Prostate gland (tissue), 2 donors: ENCODE data around the gene ATP2A2. TPM values are rescaled to one million over a fixed set of nuclear protein-coding genes. Genes with fewer than 3 reads are reported as not detected.
"Not testable (repeated sequence)": the region's sequence is repeated elsewhere in the genome, so short reads cannot be mapped to it uniquely, and the experiment has no call there.

ENCODE experiments used
- DNase-seq: peaks from one replicate; pipeline ENCODE4 v3.0.0-alpha.2; 2019; ENCODE audit warnings: low spot score
- H3K27ac ChIP-seq, 2 donors: fragments of 200-600 bp; sonication (generic); 2 replicates each; pipeline ENCODE4 v1.5.1; 2017 to 2019
- H3K27me3 ChIP-seq: fragments of 200-600 bp; sonication (generic); replicated peaks from 2 replicates; pipeline ENCODE4 v1.5.1; 2019; ENCODE audit not compliant: insufficient read depth
- H3K36me3 ChIP-seq, 2 donors: fragments of 200-600 bp; sonication (generic); 1 replicate in 1 of 2; 2 replicates in 1 of 2; pipeline versions ENCODE4 v1.5.1 to v1.8.1; 2017 to 2019
- H3K4me1 ChIP-seq: fragments of 200-600 bp; sonication (generic); replicated peaks from 2 replicates; pipeline ENCODE4 v1.5.1; 2019
- H3K4me3 ChIP-seq, 2 donors: fragments of 200-600 bp; sonication (generic); 2 replicates each; pipeline ENCODE4 v1.5.1; 2017 to 2019
- H3K9me3 ChIP-seq: fragments of 200-600 bp; sonication (generic); 2 replicates; pipeline ENCODE4 v1.5.1; 2017
- CTCF ChIP-seq, 4 experiments: fragments of 200-600 bp in 2 of 4; fragments of 450-650 bp in 2 of 4; sonication (generic) in 2 of 4; IDR thresholded peaks; 1 replicate in 3 of 4; 2 replicates in 1 of 4; pipeline ENCODE4 v1.5.1; 2016 to 2019; ENCODE audit warnings: antibody characterized with exemption in 4 of 4, mild to moderate bottlenecking in 2 of 4, moderate library complexity in 2 of 4
- POLR2A ChIP-seq: fragments of 450-650 bp; IDR thresholded peaks from one replicate; pipeline ENCODE4 v1.6.1; 2016; ENCODE audit warnings: antibody characterized with exemption, mild to moderate bottlenecking
- POLR2AphosphoS5 ChIP-seq: sonication (generic); formaldehyde crosslinking; IDR thresholded peaks from one replicate; pipeline ENCODE4 v1.6.1; 2017; ENCODE audit warnings: antibody characterized with exemption
- WGBS: methylation state at CpG from one replicate; pipeline ENCODE4 v1.1.5; 2018; 5-methylcytosine and 5-hydroxymethylcytosine counted together
- intact Hi-C: fragments of 100-400 bp; cut with DNase I; formaldehyde crosslinking; loops from one replicate; pipeline ENCODE4 v1.14.2; 2022
- total RNA-seq, 2 donors: library from RNA; depleted of rRNA; stranded (reverse); fragments of >200 nt; gene quantifications; one replicate each; pipeline ENCODE4 v1.1.0, GENCODE V29; 2016

Gene ATP2A2
- total RNA-seq, 2 donors from 2014 or later, result 121 to 209 TPM

DNA sequence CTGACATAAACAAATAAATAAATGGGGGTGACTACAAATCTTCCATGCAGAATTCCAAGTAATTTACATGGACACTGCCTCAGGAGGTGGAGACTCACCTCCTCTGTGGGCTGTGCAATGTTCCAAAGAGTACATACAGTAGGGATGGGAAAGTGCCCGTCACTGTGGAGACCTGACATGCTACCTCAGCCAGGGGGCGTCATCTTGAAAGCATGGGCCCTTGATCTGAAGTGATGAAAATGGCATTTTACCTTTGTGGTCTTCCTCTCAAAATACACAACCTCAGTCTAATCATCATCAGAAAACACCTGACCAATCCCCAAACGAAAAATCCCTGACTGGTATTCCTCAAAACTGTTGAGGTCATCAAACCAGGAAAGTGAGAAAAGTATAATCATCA is 74.0 kb downstream of the ATP2A2 start:
- 44% methylated on average over 3 of the region's 3 CpGs for WGBS
- no peaks in the 10 kb centered on the region for H3K27me3 ChIP-seq
- no peaks in the 10 kb centered on the region for H3K4me1 ChIP-seq
- H3K4me3 ChIP-seq, result no peak overlapping the region
- intact Hi-C loops, result no loop called here
- peak overlapping the region in 1 of 2 donors; percentile 43 for H3K27ac ChIP-seq
- DNase-seq, result no peak
- no peak for TF ChIP-seq CTCF (IDR thresholded peaks at IDR 0.05)
- no peak for TF ChIP-seq POLR2AphosphoS5
- no peaks in the 10 kb centered on the region for H3K36me3 ChIP-seq
- H3K9me3 ChIP-seq, result no peaks in the 10 kb centered on the region

- H3K9me3 ChIP-seq, H3K4me3 ChIP-seq, H3K4me1 ChIP-seq, DNase-seq, H3K36me3 ChIP-seq, H3K27ac ChIP-seq, H3K27me3 ChIP-seq, intact Hi-C loops: not testable (repeated sequence)
- TF ChIP-seq CTCF (IDR thresholded peaks at IDR 0.05), result peak in 2 of 4 experiments; percentile 17 to 21
- 86% methylated on average over 8 of the region's 8 CpGs for WGBS
Observed at GRCh38 chr12:110358384-110359097, 77.5 kb downstream of the ATP2A2 start.

DNA sequence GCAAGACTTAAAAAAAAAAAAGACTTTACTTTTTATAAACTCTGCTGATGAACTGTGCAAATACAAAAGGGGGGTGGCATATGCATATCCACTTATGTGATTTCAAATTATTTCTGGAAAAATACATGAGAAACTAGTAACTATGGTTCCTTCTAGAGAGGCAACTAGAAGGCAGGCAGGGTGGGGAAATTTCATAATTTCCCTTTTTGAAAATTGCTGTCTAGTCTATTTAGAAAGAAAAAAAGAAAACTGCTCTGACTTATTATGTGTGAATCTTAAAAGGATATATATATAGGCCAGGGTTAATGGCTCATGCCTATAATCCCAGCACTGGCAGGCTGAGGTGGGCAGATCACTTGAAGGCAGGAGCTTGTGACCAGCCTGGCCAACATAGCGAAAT is 80.2 kb downstream of the ATP2A2 start:
- H3K36me3 ChIP-seq, result no peaks in the 10 kb centered on the region
- H3K4me1 ChIP-seq, result no peaks in the 10 kb centered on the region
- H3K9me3 ChIP-seq, result no peaks in the 10 kb centered on the region
- no peaks in the 10 kb centered on the region for H3K27me3 ChIP-seq
- H3K4me3 ChIP-seq, result no peak overlapping the region
- no peak for DNase-seq
- H3K27ac ChIP-seq, result no peak overlapping the region
- 100% methylated on average over 1 of the region's 1 CpG for WGBS
- intact Hi-C loops, result no loop called here
- no peak for TF ChIP-seq POLR2A
- no peak for TF ChIP-seq POLR2AphosphoS5
- no peak for TF ChIP-seq CTCF (IDR thresholded peaks at IDR 0.05)

- DNase-seq, result no peak
- no peaks in the 10 kb centered on the region for H3K27me3 ChIP-seq
- H3K4me3 ChIP-seq, result no peak overlapping the region
- no peaks in the 10 kb centered on the region for H3K36me3 ChIP-seq
- peaks cover 3% of the 10 kb centered on the region for H3K4me1 ChIP-seq
- intact Hi-C loops, result no loop called here
- 66% methylated on average over 7 of the region's 7 CpGs for WGBS
- TF ChIP-seq POLR2AphosphoS5 (no peak), POLR2A (no peak), CTCF (IDR thresholded peaks at IDR 0.05) (no peak)
- no peaks in the 10 kb centered on the region for H3K9me3 ChIP-seq
- peak overlapping the region; percentile 73 to 81 for H3K27ac ChIP-seq
Observed at GRCh38 chr12:110365489-110366320, 84.7 kb downstream of the ATP2A2 start.
